ENCODE results near the gene DHRSX. TPM values are rescaled to one million over a fixed set of nuclear protein-coding genes. Genes with fewer than 3 reads are reported as not detected.
"Not testable (repeated sequence)": the region's sequence is repeated elsewhere in the genome, so short reads cannot be mapped to it uniquely, and the experiment has no call there.

The DHRSX gene
- total RNA-seq, 1 donor, result 24.0 TPM

GRCh38 chrX:2520539-2520938 is 19.8 kb upstream of the DHRSX start:
- DNase-seq (ENCODE audit: low read depth in 2 of 3, low spot score in 2 of 3), result no peak

GRCh38 chrX:2519638-2520037 is 18.9 kb upstream of the DHRSX start:
- not testable (repeated sequence) for DNase-seq (ENCODE audit: low read depth in 2 of 3, low spot score in 2 of 3)

DNA sequence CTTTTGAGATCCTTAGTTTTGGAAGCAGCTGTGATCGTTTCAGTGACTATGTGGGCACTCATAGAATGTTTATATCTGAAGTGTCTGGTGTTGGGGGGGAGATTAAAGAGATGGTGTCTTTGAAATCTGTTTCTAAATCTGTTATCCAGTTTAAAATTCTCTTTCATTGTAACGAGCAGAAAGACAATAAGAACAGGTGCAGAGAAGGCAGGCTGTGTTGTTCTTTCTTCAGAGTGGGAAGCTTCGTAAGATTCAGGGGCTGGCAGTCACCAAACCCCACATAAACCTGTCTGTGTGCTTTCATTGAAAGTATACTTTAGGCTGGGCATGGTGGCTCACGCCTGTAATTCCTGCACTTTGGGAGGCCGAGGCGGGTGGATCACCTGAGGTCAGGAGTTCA is 16.3 kb upstream of the DHRSX start:
- DNase-seq (ENCODE audit: low read depth in 2 of 3, low spot score in 2 of 3), result no peak

GRCh38 chrX:2516623-2517022 is 15.8 kb upstream of the DHRSX start:
- no peak for DNase-seq (ENCODE audit: low read depth in 2 of 3, low spot score in 2 of 3)

DNA sequence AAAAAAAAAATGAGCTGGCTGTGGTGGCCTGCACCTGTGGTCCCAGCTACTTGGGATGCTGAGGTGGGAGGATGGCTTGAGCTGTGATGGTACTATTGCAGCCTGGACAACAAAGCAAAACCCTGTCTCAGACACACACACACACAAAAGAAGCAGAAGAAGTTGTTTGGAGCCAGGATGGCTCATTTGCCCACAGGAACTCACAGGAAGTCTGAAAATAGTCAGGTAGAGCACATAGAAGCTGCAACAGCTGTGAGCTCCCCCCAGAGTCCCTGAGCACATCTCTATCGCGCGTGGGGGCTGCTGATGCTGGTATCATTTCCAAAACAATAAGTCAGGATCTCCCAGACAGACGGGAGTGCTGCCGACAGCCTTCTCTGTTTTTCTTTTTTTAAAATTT is 13.4 kb upstream of the DHRSX start:
- DNase-seq (ENCODE audit: low read depth in 2 of 3, low spot score in 2 of 3), result no peak

DNA sequence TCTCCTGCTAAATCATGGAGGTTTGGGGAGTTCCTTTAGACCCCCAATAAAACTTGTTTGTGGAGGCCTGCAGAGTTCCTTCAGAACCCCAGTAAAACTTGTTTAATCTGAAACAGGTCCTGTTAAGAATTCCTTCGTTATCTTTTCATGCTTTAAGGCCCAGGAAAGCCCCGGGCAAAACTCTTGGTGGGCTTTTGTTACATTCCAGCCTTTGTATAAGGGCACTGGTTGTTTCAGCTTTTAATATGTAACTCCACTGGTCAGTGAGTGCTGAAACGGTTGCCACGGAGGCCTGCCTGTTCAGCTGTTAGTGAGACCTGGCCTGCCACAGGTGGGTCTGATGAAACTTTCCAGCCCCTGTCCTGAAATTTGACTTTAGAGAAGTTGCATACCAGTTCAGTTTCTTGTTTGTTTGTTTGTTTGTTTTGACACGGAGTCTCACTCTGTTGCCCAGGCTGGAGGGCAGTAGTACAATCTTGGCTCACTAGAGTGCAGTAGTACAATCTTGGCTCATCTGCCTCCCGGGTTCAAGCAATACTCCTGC is 12.4 kb upstream of the DHRSX start:
- DNase-seq (ENCODE audit: low read depth in 2 of 3, low spot score in 2 of 3), result no peak

DNA sequence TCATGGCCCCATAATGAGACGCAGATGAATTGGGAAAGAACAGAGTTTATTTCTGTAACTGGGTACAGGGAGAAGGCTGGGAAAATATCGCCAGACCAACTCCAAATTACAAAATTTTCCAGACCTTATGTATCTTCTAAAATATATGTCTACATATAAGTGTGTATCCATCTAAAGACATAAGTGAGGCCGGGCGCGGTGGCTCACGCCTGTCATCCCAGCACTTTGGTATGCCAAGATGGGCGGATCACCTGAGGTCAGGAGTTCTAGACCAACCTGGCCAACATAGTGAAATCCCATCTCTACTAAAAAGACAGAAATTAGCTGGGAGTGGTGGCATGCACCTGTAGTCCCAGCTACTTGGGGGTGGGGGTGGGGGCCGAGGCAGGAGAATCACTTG is 11.7 kb upstream of the DHRSX start:
- no peak for DNase-seq (ENCODE audit: low read depth in 2 of 3, low spot score in 2 of 3)

DNA sequence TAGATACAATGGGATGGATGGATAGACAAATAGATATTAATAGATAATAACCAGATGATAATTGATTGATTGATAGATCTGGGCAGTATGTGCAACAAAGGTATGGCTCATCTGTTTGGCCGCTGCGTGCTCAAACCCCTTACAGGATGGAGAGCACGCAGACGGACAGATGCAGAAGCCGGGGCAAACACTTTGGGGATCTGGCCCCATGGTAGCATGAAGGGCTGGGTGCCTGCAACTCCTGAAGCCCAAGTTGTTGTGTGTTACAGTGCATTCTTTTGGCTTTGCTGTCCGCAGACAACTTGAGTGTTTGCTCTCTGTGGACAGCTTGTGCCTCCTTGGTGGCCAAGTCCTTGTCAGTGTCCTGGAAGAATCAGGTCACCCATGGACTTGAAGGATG is 10.6 kb upstream of the DHRSX start:
- no peak for DNase-seq (ENCODE audit: low read depth in 2 of 3, low spot score in 2 of 3)

DNA sequence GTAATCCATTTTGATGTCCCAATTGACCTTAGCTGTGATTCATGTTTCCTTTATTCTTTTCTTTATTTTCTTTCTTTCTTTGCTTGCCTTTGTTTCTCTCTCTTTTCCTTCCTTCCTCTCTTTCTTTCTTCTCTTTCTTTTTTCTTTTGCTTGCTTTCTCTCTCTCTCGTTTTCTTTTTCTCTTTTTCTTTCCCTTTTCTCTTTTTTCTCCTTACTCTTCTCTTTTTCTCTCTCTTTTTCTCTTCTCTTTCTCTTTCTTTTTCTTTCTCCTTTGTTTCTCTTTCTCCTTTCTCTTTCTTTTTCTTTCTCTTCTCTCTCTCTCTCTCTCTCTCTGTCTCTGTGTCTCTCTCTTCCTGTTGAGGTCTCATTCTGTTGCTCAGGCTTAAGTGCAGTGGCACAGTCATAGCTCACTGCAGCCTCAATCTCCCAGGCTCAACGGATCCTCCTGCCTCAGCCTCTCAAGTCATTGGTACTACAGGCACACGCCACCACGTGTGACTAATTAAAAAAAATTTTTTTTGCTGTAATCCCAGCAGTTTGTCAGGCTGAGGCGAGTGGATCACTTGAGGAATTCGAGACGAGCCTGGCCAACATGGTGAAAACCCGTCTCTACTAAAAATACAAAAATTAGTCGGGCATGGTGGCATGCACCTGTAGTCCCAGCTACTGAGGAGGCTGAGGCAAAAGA is 8.0 kb upstream of the DHRSX start:
- no peak for DNase-seq (ENCODE audit: low read depth in 2 of 3, low spot score in 2 of 3)

- DNase-seq (ENCODE audit: low read depth in 2 of 3, low spot score in 2 of 3), result no peak
Observed at GRCh38 chrX:2507904-2508627, 7.3 kb upstream of the DHRSX start.

- no peak for DNase-seq (ENCODE audit: low read depth in 2 of 3, low spot score in 2 of 3)
Observed at GRCh38 chrX:2507196-2507595, 6.4 kb upstream of the DHRSX start.

DNA sequence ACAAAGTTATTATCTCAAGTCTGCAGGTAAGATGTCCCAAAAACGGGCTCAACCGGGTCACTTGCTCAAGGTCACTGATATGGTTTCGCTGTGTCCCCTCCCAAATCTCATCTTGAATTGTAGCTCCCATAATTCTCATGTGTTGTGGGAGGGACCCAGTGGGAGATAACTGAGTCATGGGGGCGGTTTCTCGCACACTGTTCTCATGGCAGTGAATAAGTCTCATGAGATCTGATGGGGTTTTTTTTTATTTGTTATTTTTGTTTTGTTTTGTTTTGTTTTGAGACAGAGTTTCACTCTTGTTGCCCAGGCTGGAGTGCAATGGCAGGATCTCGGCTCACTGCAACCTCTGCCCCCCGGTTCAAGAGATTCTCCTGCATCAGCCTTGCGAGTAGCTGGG is 4.6 kb upstream of the DHRSX start:
- DNase-seq (ENCODE audit: low read depth in 2 of 3, low spot score in 2 of 3), result not testable (repeated sequence)

GRCh38 chrX:2504706-2505332 is 4.0 kb upstream of the DHRSX start:
- DNase-seq (ENCODE audit: low read depth in 2 of 3, low spot score in 2 of 3), result no peak

DNA sequence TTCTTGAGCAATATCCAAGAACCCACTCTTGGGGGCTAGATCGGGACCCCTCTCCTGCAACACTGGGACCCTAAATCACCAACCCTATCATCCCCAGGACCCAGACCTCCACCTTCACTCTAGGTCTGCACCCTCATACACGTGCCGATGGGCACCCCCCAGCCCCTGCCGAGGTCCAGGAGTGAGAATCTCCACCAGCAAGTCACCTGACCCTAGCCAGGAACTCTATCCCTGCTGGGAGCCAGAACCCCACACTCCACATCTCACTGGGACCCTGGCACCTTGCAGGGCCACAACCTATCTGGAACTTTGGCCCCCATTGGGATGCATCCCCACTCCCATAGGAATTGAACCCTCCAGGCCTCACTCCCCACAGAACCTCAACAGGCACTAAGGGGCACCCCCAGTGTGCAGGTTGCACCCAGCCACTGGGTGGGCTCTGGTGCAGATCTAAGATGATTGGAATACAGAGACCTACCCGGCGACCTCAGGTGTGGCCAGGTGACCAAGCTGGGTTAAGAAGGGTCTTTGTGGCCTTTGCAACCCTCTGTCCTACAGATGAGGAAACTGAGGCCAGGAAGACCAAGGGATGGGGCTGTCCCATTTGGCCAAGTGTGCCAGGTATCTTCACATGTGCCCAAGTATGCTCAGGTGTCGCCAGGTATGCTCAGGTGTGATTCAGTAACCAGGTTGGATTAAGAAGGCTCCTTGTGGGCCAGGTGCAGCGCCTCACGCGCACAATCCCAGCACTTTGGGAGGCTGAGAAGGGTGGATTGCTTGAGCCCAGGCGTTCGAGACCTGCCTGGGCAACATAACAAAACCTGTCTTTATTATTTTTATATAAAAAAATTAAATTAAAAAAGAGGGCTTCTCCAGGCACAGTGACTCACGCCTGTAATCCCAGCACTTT is 3.1 kb upstream of the DHRSX start:
- DNase-seq (ENCODE audit: low read depth in 2 of 3, low spot score in 2 of 3), result no peak

- DNase-seq (ENCODE audit: low read depth in 2 of 3, low spot score in 2 of 3), result peak in 2 of 3 donors; percentile 22 to 26
Observed at GRCh38 chrX:2502668-2503519, 2.1 kb upstream of the DHRSX start.

- DNase-seq (ENCODE audit: low read depth in 2 of 3, low spot score in 2 of 3), result no peak
Observed at GRCh38 chrX:2502120-2502667, 1.4 kb upstream of the DHRSX start.

- DNase-seq (ENCODE audit: low read depth in 2 of 3, low spot score in 2 of 3), result no peak
Observed at GRCh38 chrX:2501559-2502102, 855 bp upstream of the DHRSX start.

DNA sequence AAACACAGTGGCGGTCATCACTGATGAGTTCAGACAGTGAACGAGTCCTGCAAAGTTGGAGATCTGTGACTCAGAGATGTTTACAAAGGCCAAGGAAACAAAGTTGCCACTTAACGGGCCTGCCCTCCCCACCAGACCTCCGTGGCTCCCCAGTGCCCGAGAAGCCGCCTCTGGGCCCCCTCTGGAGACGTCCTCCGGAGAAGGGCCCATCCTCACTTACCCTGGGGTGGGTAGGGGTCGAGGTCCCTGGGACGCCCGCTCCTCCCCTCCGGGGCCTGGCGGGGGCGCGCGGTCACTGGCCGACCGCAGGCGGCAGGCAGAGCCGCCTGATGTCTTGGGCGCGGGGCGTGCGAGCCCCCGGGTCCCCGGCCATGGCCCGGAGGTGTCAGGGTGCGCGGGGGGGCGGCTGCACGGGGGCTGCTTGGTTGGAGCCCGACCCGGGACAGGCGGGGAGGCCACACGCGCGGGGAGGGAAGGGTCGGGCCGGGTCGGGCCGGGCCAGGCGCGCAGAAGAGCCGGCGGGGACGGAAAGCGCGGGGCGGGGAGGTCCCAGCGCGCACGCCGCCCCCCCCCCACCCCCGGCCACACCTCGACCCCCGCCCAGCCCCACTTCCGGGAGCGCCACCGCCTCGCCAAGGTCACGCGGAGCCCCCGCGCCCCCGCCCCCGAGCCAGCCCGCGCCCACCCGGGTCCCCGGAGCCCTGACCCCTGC is 529 bp downstream of the DHRSX start:
- peak in 2 of 3 donors; percentile 37 to 40 for DNase-seq (ENCODE audit: low read depth in 2 of 3, low spot score in 2 of 3)

DNA sequence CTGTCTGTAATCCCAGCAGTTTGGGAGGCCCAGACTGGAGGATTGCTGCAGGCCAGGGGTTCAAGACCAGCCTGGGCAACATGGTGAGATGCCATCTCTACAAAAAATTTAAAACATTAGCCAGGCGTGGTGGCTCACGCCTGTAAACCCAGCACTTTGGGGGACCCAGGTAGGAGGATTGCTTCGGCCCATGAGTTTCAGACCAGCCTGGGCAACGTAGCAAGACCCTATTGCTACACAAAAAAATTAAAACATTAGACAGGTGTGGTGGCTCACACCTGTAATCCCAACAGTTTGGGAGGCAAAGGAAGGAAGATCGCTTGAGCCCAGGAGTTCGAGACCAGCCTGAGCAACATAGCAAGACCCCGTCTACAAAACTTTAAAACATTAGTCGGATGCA is 1.3 kb downstream of the DHRSX start:
- DNase-seq (ENCODE audit: low read depth in 2 of 3, low spot score in 2 of 3), result no peak

Data from hematopoietic multipotent progenitor cell (in vitro differentiated cells).